ENCODE results near the gene REV1. TPM values are rescaled to one million over a fixed set of nuclear protein-coding genes. Genes with fewer than 3 reads are reported as not detected.
A peak's percentile ranks its signal among the peaks of the same experiment; 100 is the strongest.

Gene REV1
- total and polyA plus RNA-seq, 4 donors, result 13.7 to 165 (median 34.5) TPM

DNA sequence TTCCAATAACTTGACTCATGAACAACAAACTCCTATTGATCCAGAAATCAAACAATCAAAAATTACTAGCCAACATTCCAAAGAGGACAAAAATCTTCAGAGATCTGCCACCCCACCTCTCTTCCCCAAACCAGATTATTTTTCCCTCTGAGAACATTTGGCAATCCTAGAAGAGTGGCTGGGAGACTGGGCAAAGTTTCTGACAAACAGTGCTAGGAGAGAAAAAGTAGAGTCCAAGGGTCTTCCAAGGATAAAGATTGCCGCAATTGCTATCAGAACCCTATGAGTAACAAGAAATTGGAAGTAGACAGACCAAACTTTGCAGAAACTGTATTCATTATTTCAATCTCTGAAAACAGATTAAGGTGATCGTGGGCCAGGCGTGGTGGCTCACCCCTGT lies 22.4 kb downstream of the REV1 start:
- Histone ChIP-seq H3K27ac (ENCODE audit: low read depth in 1 of 2, low read length in 1 of 2) (peak overlapping the region in 1 of 2 donors; percentile 60), H3K9ac (ENCODE audit: insufficient read depth in 1 of 2, low read length in 2 of 2) (no peak overlapping the region), H3K36me3 (ENCODE audit: control insufficient read depth in 4 of 4, insufficient read depth in 4 of 4, low read length in 4 of 4) (no peaks in the 10 kb centered on the region), H3K9me3 (ENCODE audit: control insufficient read depth in 4 of 4, insufficient read depth in 3 of 4, low read length in 3 of 4) (no peaks in the 10 kb centered on the region), H3K27me3 (ENCODE audit: control insufficient read depth in 3 of 3, insufficient read depth in 3 of 3, low read length in 2 of 3) (no peaks in the 10 kb centered on the region), H3K4me1 (ENCODE audit: control insufficient read depth in 5 of 5, insufficient read depth in 5 of 5, low read length in 5 of 5) (peaks cover 0 to 26% (median 0%) of the 10 kb centered on the region in 5 donors), H3K4me3 (no peak overlapping the region)
- TF ChIP-seq, protein P1, sequence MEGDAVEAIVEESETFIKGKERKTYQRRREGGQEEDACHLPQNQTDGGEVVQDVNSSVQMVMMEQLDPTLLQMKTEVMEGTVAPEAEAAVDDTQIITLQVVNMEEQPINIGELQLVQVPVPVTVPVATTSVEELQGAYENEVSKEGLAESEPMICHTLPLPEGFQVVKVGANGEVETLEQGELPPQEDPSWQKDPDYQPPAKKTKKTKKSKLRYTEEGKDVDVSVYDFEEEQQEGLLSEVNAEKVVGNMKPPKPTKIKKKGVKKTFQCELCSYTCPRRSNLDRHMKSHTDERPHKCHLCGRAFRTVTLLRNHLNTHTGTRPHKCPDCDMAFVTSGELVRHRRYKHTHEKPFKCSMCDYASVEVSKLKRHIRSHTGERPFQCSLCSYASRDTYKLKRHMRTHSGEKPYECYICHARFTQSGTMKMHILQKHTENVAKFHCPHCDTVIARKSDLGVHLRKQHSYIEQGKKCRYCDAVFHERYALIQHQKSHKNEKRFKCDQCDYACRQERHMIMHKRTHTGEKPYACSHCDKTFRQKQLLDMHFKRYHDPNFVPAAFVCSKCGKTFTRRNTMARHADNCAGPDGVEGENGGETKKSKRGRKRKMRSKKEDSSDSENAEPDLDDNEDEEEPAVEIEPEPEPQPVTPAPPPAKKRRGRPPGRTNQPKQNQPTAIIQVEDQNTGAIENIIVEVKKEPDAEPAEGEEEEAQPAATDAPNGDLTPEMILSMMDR (IDR thresholded peaks at IDR 0.05; ENCODE audit: control extremely low read depth, extremely low read depth), result no peak
- 97 to 98% methylated on average over 3 of the region's 3 CpGs for WGBS, 2 donors
- DNase-seq, result no peak
- ATAC-seq (ENCODE audit: insufficient read depth, low FRiP score), result no peak

DNA sequence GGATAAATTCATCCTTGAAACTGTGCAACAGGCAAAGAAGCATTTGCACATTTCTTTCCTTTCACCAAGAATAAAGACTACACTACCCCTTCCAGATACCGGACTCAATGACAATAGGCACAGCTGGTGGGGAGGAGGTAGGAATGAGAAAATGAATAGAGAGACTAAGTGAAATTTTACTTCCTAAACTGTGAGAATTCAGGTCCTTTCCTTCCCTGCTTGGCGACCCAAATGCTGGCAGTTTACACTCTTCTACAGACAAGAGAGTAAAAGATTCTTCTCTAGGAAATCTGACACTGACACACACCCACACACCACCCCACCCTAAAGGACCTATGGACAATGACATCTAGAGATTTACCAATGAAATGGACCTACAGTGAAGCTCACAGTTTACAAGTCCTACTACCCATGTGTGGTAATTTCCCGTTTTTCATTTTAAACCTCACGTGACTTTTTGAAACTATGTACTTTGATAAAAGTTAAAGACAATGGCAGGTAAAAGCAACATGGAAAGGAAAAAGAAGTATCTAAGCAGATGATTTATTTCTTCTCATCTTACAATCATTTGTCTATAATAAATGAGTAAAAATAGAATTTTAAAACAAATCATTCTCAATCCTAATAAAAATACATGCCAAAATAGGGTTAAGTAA lies 27.9 kb downstream of the REV1 start:
- TF ChIP-seq, protein P1 (IDR thresholded peaks at IDR 0.05; ENCODE audit: control extremely low read depth, extremely low read depth), result no peak
- Histone ChIP-seq H3K27ac (ENCODE audit: low read depth in 1 of 2, low read length in 1 of 2) (no peak overlapping the region), H3K4me3 (no peak overlapping the region), H3K4me1 (ENCODE audit: control insufficient read depth in 5 of 5, insufficient read depth in 5 of 5, low read length in 5 of 5) (peaks cover 0 to 10% (median 0%) of the 10 kb centered on the region in 5 donors), H3K9me3 (ENCODE audit: control insufficient read depth in 4 of 4, insufficient read depth in 3 of 4, low read length in 3 of 4) (no peaks in the 10 kb centered on the region), H3K36me3 (ENCODE audit: control insufficient read depth in 4 of 4, insufficient read depth in 4 of 4, low read length in 4 of 4) (peaks cover 4 to 27% (median 22%) of the 10 kb centered on the region in 4 donors), H3K9ac (ENCODE audit: insufficient read depth in 1 of 2, low read length in 2 of 2) (no peak overlapping the region), H3K27me3 (ENCODE audit: control insufficient read depth in 3 of 3, insufficient read depth in 3 of 3, low read length in 2 of 3) (no peaks in the 10 kb centered on the region)
- WGBS, 2 donors, result 88 to 97% methylated on average over 4 of the region's 4 CpGs
- DNase-seq (no peak), ATAC-seq (ENCODE audit: insufficient read depth, low FRiP score) (no peak)

DNA sequence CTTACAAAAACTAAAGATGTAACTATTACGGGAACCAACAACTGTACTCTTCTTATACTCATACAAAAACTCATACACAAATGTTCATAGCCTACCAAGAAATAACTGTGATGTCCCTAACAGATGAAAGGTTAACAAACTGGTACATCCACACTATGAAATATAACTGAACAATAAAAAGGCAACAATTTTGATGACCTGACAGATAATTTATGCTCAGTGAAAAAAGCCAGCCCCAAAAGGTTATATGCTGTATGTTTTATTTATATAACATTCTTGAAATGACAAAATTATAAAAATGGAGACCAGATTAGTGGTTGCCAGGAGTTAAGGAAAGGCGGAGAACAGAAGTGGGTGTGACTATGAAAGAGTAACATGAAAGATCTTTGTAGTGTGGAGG lies 31.3 kb downstream of the REV1 start:
- Histone ChIP-seq H3K27ac (ENCODE audit: low read depth in 1 of 2, low read length in 1 of 2) (no peak overlapping the region), H3K27me3 (ENCODE audit: control insufficient read depth in 3 of 3, insufficient read depth in 3 of 3, low read length in 2 of 3) (no peaks in the 10 kb centered on the region), H3K9ac (ENCODE audit: insufficient read depth in 1 of 2, low read length in 2 of 2) (no peak overlapping the region), H3K4me1 (ENCODE audit: control insufficient read depth in 5 of 5, insufficient read depth in 5 of 5, low read length in 5 of 5) (peaks cover 0 to 2% (median 0%) of the 10 kb centered on the region in 5 donors), H3K36me3 (ENCODE audit: control insufficient read depth in 4 of 4, insufficient read depth in 4 of 4, low read length in 4 of 4) (peaks cover 5 to 35% (median 27%) of the 10 kb centered on the region in 4 donors), H3K4me3 (no peak overlapping the region), H3K9me3 (ENCODE audit: control insufficient read depth in 4 of 4, insufficient read depth in 3 of 4, low read length in 3 of 4) (no peaks in the 10 kb centered on the region)
- ATAC-seq (ENCODE audit: insufficient read depth, low FRiP score) (no peak), DNase-seq (no peak)
- WGBS, 2 donors, result 97 to 98% methylated on average over 2 of the region's 2 CpGs
- TF ChIP-seq, protein P1 (IDR thresholded peaks at IDR 0.05; ENCODE audit: control extremely low read depth, extremely low read depth), result no peak

All from lung (tissue), 12 donors.